ENCODE measurements around the gene SLPI.
A peak's percentile ranks its signal among the peaks of the same experiment; 100 is the strongest.

SLPI gene, protein sequence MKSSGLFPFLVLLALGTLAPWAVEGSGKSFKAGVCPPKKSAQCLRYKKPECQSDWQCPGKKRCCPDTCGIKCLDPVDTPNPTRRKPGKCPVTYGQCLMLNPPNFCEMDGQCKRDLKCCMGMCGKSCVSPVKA

DNA sequence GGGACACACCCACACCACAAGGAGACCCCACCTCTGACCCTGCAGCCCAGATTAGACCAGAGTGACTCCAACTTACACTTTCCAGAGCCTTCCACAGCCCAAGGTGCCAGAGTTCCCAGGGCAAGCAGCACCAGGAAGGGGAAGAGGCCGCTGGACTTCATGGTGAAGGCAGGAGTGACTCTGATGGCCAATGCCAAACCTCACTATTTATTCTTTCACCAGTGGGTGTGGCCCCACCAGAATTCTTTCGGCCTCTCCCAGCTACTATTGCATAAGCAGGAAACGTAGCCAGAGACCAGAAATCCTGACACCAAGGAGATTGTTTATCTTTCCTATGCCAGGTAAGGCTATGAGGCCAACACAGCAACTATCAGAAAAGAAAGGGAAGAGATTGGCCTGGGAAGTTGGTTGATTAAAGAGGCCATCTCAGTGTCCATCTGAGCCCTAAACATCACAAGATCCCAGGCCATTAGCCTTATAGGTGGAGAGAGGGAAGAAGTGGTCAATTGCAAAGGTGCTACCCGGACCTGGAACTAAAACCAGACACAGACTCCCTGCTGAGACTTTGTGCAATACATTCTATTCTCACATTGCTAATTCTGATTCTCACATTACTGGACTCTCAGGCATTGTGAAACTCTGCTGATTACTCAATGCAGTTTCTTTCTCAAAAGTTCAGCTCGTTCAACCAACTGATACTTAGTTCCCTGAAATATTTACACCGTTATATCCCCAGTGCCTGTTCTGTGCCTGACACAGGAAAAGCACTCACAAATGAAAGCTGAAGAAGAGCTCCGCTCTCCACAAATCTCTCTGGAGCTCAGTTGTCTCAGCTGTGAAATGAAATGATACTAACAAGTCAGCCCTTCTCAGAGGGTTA, at the start of gene SLPI:
TSS of gene SLPI (minus strand) at position 182 of the 880 bp plus-strand sequence. CDS start at position 161, 21 bp downstream.
- DNase-seq, result no peak

DNA sequence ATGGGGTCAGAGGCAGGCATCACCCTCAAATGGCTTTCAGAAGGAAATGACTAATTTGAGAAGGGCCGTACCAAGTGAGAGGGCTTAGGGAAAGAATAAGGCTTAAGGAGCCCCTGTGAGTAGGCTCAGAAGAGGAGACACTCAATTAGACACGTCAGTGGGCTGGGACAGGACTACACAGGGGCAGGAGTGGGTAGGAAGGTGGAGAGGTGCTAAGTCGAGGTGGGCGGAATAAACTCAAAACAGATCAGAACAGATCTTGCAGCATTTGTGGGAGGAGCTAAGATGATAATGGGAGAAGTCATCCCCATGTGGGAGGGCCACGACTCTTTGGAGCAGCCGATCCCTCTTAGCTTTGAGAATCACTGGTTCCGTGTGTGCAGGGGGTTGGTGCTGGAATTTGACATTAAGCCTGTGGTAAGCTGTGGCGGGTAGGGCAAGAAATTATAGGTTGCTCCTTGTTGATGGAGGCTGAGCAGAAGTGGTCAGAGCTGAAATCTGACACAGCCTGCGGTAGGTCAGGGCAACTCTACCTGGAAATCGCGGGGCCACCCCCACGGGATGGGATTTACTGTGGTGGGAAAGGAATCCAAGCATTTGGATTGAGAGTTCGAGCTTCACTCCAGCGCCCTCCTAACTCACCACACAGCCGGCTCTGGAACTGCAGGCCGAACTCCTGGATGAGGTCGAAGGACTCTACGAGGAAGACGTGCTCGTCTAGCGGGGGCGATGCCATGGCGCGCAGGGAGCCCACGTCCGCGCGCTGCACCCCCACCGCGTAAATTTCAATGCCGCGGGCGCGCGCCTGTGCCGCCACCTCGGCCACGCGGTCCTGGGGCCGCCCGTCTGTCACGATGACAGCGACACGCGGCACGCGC, 49.5 kb upstream of the SLPI start:
- DNase-seq, result no peak

DNA sequence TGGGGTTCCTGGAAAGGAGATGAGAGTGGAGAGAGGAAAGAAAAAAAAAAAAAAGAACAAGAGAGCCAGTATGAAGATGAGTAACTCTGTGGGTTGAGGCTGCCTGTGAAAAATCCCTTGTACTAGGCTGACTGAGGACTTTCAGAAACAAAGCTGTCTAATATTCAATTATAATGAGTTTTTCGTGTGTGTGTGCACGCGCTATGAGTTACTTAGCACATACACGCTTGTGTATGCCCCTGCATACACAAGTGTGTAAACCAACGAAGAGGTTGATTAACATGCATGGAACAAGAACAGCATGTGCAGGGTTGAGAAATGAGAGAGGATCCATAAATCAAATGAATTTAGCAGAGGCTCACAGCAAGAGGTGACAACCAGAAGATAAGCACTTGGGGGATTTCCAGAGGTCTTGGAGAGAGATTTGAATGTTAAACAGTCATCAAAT, 47.5 kb upstream of the SLPI start:
- no peak for DNase-seq

DNA sequence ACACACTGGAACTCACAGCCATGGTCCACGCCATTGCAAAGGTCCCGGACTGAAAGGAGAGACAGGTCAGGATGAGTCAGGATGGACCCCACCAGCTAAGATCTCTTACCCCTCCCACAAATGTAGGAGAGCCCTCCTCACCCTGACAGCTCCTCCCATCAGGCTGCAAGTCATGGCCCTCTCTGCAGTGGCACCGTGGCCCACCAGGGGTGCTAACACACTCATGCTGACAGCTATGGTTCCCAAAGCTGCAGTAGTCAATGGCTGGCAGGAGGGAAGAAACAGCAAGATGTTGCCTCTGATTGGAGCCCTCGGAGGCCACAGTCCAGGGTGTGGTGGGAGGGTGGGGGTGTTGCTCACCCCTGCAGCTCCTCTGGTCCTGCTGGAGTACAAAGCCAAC, 46.6 kb upstream of the SLPI start:
- no peak for DNase-seq

DNA sequence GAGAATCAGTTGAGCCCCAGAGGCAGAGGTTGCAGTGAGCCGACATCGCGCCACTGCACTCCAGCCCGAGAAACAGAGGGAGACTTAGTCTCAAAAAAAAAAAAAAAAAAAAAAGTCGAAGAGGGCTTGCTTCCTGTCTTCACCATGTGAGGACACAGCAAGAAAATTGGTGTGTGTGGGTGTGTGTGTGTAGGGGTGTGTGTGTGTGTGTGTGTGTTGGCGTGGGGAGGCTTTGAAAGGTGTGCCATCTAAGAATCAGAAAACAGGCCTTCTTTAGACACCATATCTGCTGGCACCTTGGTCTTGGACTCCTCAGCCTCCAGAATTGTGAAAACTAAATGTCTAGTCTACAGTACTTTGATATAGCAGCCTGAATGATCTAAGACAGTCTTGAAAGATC, 45.4 kb upstream of the SLPI start:
- DNase-seq, result no peak

DNA sequence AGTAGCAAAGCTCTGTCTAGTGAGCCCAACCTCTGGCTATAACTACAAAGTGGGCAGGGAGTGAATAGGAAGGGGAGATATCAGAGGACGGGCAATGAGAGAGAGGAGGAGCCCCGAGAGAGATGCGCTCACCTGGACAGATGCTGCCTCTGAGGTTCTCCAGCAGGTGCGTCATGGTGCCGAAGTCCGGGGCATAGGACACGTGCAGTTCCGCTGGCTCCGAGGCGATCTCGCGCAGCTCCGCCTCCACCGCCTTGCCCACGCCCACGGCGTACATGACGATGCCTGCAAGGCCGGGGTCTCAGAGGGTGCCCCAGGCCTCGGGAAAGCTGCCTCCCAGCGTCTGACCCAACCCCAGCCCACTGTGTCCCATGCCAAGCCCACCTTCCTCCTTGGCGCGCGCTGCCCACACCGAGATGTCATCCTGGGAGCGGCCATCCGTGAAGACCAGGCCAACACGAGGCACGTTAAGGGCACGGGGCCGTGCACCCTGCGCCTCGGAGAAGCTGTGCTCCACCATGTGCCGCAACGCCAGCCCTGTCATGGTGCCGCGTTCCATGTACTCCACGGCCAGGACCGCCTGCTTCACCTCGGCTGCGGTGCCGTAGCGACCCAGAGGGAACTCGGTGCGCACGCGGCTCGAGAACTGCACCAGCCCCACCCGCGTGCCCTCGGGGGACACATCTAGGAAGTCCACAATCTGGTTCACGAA, 43.6 kb upstream of the SLPI start:
- no peak for DNase-seq

DNA sequence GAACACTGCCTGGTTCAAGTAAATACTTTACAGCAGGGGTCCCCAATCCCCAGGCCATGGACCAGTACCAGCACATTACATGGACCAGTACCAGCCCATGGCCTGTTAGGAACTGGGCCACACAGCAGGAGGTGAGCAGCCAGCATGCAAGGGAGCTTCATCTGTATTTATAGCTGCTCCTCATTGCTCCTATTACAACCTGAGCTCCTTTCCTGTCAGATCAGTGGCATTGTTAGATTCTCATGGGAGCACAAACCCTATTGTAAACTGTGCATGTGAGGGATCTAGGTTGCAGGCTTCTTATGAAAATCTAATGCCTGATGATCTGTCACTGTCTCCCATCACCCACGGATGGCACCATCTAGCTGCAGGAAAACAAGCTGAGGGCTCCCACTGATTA, 40.3 kb upstream of the SLPI start:
- DNase-seq, result no peak

DNA sequence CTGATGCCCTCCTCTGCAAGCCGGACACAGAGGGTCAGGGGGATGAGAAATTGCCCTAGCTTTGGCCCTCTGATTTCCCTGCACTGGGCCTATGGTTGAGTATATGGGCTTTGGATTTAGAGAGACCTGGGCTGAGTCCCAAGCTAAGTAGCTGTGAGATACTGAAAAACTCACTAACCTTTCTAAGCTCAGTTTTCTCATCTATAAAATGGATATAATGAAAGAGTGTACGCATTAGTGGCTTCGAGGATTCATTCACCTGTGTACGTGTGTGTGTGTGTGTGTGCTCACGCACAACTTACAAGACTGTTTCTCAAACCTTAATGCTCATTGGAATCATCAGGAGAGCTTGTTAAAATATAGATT, 39.6 kb upstream of the SLPI start:
- no peak for DNase-seq

DNA sequence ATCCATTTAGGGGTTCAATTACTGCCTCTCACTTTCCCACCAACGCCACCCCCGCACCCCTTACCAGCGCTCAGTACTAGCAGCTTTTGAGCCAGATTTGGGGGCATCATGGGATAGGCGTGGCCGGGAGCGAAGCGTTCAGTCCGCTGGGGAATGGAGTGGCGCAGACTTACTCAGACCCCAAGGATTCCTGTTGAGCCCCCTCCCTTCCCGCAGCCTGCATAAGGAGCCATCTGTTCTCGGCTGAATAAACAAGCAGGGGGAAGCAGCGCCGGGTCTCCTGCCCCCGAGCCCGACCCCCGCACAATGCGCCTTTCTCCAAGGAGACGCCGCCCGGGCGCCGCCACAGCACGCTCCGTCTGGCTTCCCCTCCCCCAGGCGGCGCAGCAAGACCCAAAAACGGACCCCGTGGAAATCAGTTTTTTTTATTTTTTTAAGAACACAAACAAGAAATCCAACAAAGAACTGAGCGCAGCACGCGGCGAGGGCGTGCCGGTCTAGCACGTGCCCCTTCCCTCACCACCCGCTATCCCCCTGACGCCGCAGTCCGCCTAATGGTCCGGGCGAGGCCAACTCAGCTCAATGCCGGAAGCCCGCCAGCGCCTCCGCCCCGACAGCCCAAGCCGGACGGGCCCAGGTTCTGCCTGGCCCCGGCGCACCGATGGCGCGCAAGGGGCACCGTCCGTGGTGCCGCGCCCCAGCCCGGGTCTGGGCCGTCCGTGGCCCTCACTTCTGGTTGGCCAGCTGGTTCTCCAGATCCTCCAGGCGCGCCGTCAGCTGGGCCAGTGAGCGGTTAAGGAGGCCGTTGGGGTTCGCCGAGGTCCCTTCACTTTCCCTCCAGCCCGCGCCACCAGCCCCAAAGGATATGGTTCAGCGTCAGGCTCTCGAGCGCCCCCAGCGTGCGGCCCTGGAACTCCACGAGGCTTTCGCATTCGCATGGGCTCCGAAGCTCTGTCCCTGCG, 39.0 kb upstream of the SLPI start:
- peak; percentile 71 for DNase-seq

DNA sequence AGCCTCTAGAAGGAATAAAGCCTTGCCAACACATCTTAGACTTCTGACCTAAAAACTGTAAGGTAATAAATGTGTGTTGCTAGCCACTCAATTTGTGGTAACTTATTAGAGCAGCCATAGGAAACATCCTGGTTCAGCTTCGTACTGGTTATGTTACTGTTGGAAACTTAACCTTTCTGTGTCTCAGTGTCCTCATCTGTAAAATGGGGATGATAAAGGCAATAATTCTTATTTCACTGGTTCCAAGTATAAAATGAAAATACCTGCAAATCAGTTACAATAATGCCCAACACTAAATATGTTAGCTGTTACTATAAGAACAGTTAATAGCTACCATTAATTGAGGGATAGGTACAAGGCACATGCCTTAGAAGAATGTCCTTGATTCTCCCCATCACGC, 38.0 kb upstream of the SLPI start:
- no peak for DNase-seq

DNA sequence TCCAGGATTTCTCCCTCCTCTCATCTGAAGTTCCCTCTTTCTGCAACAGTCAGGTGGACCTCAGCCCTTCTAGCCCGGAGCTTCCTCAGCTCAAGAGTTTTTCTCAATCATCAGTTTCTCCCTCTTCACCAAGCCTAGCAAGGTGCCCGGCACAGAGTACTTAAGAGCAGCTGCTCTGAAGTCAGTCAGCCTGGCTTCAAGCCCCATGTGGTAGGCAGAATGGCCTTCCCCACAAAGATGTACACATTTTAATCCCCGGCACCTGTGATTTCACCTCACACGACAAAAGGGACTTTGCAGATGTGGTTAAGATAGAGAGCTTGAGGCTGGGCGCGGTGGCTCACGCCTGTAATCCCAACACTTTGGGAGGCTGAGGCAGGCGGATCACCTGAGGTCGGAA, 37.2 kb upstream of the SLPI start:
- no peak for DNase-seq

DNA sequence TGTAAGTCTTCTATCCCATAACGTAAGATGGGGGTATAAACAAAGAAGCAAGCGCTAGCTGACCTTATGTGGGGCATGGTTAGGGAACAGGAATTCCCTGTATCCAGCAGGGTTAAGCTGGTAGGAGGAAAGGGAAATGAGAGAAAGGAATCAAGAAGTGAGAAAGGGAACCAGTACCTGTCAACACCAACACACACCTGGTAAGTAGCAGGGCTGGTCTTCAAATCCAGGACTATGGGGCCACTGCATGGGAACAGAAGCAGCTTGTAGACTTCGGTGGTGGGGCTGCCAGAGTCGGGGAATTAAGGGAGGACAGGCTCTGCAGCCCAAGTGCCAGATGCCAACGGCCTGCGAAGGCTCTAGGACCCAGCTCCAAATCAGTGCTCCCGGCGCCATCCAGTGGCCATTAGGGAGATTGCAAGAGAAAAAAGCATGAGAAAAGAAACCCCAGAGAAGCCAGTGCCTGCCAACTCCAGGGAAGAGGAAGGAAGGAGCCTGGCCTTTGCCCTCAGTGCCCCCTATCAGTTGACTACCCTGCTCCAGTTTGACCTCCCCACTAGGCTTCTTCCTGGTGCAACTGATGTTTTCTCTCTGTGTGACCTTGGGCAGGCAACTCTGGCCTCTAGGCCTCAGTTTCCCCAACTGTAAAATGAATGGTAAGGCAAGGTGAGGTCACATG, 36.5 kb upstream of the SLPI start:
- peak; percentile 60 for DNase-seq

DNA sequence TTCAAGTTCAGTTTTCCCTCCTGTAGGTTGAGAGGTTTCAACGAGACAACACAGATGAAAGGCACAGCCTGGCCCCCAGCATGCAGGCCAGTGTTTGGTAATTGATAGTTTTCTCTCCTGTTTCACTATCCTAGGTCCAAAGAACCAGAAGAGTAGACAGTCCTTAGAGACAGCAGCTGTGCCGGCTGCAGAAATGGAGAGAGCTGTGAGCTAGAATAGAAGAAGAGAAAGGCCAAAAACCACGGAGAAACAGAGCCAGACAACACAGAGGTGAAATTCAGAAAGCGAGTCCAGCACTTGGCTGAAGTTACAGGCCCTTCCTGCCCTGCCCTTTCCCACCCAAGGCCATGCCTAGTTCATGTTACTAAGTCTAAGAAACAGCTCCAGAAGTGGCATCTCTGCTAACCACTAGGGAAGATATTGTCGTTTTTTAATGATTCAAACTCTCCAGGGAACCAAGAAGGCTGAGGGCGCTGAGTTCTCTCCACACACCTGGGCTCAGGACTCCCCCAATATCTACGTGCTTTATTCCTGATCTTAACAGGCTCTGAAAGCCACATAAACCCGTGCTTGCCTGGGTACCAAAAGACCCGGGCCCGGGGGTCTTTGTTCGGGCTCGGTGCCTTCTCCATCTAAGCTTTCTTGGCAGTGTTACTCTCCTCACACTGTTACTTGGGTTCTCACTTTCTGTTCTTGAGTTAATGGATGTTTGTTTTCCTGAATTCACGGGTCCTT, 35.7 kb upstream of the SLPI start:
- DNase-seq, result no peak

DNA sequence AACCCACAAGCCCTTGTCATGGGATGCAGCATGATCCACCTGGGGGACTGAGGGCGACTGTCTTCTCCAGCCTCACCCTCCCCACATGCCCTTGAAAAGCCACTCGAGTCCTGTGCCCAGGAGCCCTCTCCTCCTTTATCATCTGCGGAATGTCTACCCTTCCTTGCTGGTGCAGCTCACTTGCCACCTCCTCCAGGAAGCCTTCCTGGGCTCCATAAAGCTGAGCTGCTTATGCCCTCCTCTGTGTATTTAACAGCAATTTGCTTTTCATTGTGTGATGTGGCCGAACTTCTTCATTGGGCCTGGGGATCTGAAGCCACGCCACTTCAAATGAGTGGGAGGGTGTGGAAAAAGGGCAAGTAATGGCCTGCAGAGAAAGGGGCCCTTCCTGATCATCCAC, 34.5 kb upstream of the SLPI start:
- no peak for DNase-seq

DNA sequence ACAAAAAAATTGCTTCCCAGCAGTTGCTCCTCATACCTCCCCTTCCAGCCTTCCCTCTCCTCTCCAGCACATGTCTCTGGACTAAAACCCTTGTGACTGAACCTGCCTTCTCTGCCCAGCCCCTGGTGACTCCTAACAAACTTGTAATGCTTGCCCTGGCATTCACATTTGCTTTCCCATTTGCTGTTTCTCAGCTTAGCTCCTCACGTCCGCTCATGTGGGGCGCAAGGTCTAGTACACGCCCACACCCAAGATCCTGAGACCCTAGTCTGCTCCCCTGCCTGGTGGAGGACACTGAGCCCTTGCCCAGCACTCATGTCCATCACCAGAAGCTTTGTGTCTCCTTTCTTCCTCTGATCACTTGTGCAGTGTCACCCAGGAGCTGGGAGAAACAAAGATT, 34.0 kb upstream of the SLPI start:
- no peak for DNase-seq

DNA sequence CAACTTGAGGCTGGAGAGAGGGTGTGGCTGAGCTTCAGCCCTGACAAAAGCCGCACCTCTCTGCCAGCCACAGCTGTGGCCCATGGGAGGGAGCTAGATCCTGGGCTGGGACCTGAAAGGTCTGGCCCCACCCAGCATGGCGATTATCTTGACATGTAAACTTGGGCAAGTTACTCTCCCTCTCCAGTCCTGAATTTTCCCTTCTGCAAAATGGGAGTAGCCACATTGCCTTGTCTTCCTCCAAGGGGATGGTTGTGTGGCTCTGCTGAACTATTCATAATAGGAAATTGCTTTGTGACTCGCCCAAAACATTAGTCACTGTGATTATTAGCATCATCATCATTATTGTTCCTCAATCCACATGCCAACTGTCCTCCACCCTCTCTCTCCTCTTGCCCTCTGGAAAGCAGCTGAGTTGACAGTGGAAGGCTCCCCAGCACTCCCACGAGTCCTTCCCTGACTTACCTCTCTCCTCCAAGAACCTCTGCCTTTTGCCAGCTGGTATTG, 29.2 kb upstream of the SLPI start:
- no peak for DNase-seq

DNA sequence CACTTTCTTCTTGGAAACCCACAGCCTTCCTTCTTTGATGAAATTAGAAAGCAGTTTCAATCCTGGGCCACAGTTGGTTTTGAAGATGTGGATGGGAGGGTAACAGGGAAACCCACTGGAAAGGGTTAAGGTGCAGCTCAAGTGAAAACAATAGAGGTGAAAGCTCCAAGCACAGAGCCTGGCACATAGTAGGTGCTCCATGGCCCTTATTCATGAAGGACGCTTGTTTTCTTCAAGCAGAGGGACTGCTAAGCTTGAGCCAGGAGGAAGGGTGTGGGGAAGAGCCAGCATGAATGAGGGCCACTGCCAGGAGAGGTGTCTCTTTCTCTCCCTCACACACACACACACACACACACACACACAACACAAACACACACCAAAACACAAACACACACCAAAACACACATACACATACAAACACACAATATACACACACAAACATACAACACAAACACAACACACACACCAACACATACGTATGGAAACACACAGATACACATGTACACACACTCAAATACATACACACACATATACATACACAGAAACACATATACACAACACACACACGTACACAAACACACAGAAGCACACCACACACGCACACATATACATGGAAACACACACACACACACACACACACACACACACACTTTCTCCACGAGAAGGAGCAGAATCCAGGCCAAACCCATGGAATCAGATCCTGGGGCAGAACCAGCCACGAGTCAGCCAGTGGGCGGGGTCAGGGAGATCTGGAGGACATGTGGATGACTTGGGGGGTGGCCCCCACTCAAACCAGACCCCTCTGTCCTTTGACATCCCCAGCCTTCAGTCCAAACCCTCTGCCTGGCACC, 28.6 kb upstream of the SLPI start:
- DNase-seq, result no peak

DNA sequence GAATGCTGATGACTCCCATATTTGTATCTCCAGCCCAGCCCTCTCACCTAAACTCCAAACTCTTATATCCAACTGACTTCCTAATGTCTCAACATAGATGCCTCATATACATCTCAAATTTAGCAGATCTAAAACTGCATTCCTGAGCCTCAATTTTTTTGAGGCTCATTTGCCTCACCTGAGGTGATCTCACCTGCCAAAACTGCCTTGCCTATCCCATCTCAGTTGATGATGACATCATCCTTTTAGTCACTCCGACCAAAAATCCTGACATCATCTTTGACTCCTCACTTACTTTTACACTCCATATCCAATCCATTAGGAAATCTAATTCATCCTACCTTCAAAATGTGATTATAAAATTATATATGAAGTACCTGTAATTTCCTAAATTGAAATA, 25.6 kb upstream of the SLPI start:
- DNase-seq, result no peak

DNA sequence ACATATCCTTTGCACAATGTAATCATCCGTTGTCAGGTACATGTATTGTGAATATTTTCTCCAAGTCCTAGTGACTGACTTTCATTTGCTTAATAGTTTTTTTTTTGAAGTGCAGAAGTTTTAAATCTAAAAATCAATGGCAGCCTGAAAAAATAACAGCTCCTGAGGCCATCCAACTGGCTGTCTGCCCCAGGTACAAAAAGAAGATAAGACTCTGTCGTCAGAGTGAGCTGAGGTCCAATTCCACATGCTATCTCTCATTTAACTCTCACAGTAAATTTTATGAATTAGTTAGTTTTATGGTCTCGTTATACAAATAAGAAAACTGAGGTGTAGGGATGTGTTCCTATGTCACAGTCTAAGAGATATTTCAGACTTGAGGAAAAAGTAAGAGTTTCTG, 21.0 kb upstream of the SLPI start:
- no peak for DNase-seq

All from CD4-positive, alpha-beta T cell treated with Interleukin-15 for 1 hour (primary cell).